GDM1 (cell line): ENCODE measurements around the gene EIF4B.
"Not testable (repeated sequence)": the region's sequence is repeated elsewhere in the genome, so short reads cannot be mapped to it uniquely, and the experiment has no call there.

Source experiments
- DNase-seq: peaks from one replicate; lab custom pipeline; 2025; lab: John Stamatoyannopoulos, UW

Gene EIF4B

GRCh38 chr12:53004178-53004577 is 2.1 kb upstream of the EIF4B start:
- no peak for DNase-seq

GRCh38 chr12:53004582-53004981 is 1.7 kb upstream of the EIF4B start:
- DNase-seq: no peak

GRCh38 chr12:53005215-53005985 is 856 bp upstream of the EIF4B start:
- no peak for DNase-seq

- DNase-seq: peak; percentile 64
Observed at GRCh38 chr12:53006810-53007309, 604 bp downstream of the EIF4B start.

- no peak for DNase-seq
Observed at GRCh38 chr12:53007343-53007742, 1.1 kb downstream of the EIF4B start.

GRCh38 chr12:53008760-53009159 is 2.5 kb downstream of the EIF4B start:
- DNase-seq: not testable (repeated sequence)

GRCh38 chr12:53010955-53011354 is 4.7 kb downstream of the EIF4B start:
- DNase-seq: no peak

- DNase-seq: no peak
Observed at GRCh38 chr12:53011889-53012288, 5.6 kb downstream of the EIF4B start.

GRCh38 chr12:53012928-53013327 is 6.7 kb downstream of the EIF4B start:
- DNase-seq: no peak

- no peak for DNase-seq
Observed at GRCh38 chr12:53014709-53015108, 8.5 kb downstream of the EIF4B start.

GRCh38 chr12:53025250-53025649 is 19.0 kb downstream of the EIF4B start:
- no peak for DNase-seq

GRCh38 chr12:53027014-53027413 is 20.8 kb downstream of the EIF4B start:
- DNase-seq: not testable (repeated sequence)

GRCh38 chr12:53031616-53032015 is 25.4 kb downstream of the EIF4B start:
- no peak for DNase-seq

GRCh38 chr12:53033832-53034231 is 27.6 kb downstream of the EIF4B start:
- DNase-seq: not testable (repeated sequence)

GRCh38 chr12:53034459-53034858 is 28.2 kb downstream of the EIF4B start:
- no peak for DNase-seq

GRCh38 chr12:53036802-53037201 is 30.5 kb downstream of the EIF4B start:
- no peak for DNase-seq

GRCh38 chr12:53039851-53040250 is 33.6 kb downstream of the EIF4B start:
- DNase-seq: no peak

GRCh38 chr12:53042607-53043454 is 36.6 kb downstream of the EIF4B start:
- no peak for DNase-seq

GRCh38 chr12:53044052-53044581 is 37.9 kb downstream of the EIF4B start:
- DNase-seq: no peak

GRCh38 chr12:53044896-53045695 is 38.8 kb downstream of the EIF4B start:
- no peak for DNase-seq

- no peak for DNase-seq
Observed at GRCh38 chr12:53045696-53046045, 39.4 kb downstream of the EIF4B start.

GRCh38 chr12:53046655-53047220 is 40.5 kb downstream of the EIF4B start:
- DNase-seq: no peak
